GM23338 (cell line): Measurements from ENCODE around the gene ADIG. TPM values are rescaled to one million over a fixed set of nuclear protein-coding genes. Genes with fewer than 3 reads are reported as not detected.
A peak's percentile ranks its signal among the peaks of the same experiment; 100 is the strongest.

Experiments used
- ATAC-seq: fragments of 200-7000 bp; cut with Tn5 transposase; 3 replicates; pipeline ENCODE4 v1.9.1; 2020
- DNase-seq: peaks from one replicate; pipeline ENCODE4 v3.0.0-alpha.2; 2015; ENCODE audit warnings: low spot score
- H2AFZ ChIP-seq: fragments of 200-600 bp; sonication (generic); 2 replicates; pipeline ENCODE4 v1.8.0; 2016; ENCODE audit warnings: antibody characterized with exemption, mild to moderate bottlenecking, moderate library complexity
- H3F3A ChIP-seq: fragments of 200-600 bp; sonication (generic); replicated peaks from 2 replicates; pipeline ENCODE4 v1.8.0; 2017; ENCODE audit warnings: antibody characterized with exemption, mixed run types, low read depth
- H3K27ac ChIP-seq: fragments of 200-600 bp; sonication (generic); 2 replicates; pipeline ENCODE4 v1.6.1; 2016; ENCODE audit warnings: low read depth
- H3K27me3 ChIP-seq: fragments of 200-600 bp; sonication (generic); 2 replicates; pipeline ENCODE4 v1.8.0; 2016; ENCODE audit warnings: mild to moderate bottlenecking, mixed run types, moderate library complexity; ENCODE audit not compliant: insufficient read depth
- H3K36me3 ChIP-seq: fragments of 200-600 bp; sonication (generic); 2 replicates; pipeline ENCODE4 v1.8.0; 2016; ENCODE audit warnings: mild to moderate bottlenecking; ENCODE audit not compliant: insufficient read depth
- H3K4me1 ChIP-seq: fragments of 200-600 bp; sonication (generic); 2 replicates; pipeline ENCODE4 v1.8.0; 2016; ENCODE audit warnings: mild to moderate bottlenecking, moderate library complexity; ENCODE audit not compliant: insufficient read depth
- H3K4me2 ChIP-seq: fragments of 200-600 bp; sonication (generic); 2 replicates; pipeline ENCODE4 v1.7.1; 2017; ENCODE audit warnings: mixed run types
- H3K4me3 ChIP-seq: fragments of 200-600 bp; sonication (generic); 2 replicates; pipeline ENCODE4 v1.6.1; 2016; ENCODE audit warnings: mixed run types
- H3K79me2 ChIP-seq: fragments of 200-600 bp; sonication (generic); replicated peaks from 2 replicates; pipeline ENCODE4 v1.8.0; 2017; ENCODE audit warnings: mild to moderate bottlenecking; ENCODE audit not compliant: insufficient read depth
- H3K9me2 ChIP-seq: fragments of 200-600 bp; sonication (generic); 2 replicates; pipeline ENCODE4 v1.8.0; 2017; ENCODE audit not compliant: insufficient read depth
- H4K20me1 ChIP-seq: fragments of 200-600 bp; sonication (generic); replicated peaks from 2 replicates; pipeline ENCODE4 v1.8.0; 2017; ENCODE audit warnings: mild to moderate bottlenecking; ENCODE audit not compliant: insufficient read depth
- H3K27ac Mint-ChIP-seq: 2 replicates; pipeline ENCODE4 v1.8.0; 2020; ENCODE audit warnings: inconsistent platforms, mild to moderate bottlenecking, moderate library complexity, mixed read lengths
- H3K27me3 Mint-ChIP-seq: 3 replicates; pipeline ENCODE4 v1.8.0; 2022; ENCODE audit warnings: low read depth, mild to moderate bottlenecking, moderate library complexity, mixed read lengths, inconsistent platforms; ENCODE audit not compliant: insufficient read depth, poor library complexity
- H3K36me3 Mint-ChIP-seq: 3 replicates; pipeline ENCODE4 v1.8.0; 2021; ENCODE audit warnings: low read depth, mild to moderate bottlenecking, inconsistent platforms, moderate library complexity, mixed read lengths
- H3K4me1 Mint-ChIP-seq: 3 replicates; pipeline ENCODE4 v1.8.0; 2020; ENCODE audit warnings: mild to moderate bottlenecking, inconsistent platforms, mixed read lengths
- H3K4me3 Mint-ChIP-seq: 3 replicates; pipeline ENCODE4 v1.8.0; 2021; ENCODE audit warnings: moderate library complexity, mild to moderate bottlenecking, inconsistent platforms, mixed read lengths
- H3K9me3 Mint-ChIP-seq: 3 replicates; pipeline ENCODE4 v1.8.0; 2020; ENCODE audit warnings: moderate library complexity, mild to moderate bottlenecking, inconsistent platforms, mixed read lengths
- CREB1 ChIP-seq: fragments of 250-450 bp; sonication (Bioruptor Pico); IDR thresholded peaks from 2 replicates; pipeline ENCODE4 v1.5.0; 2020; ENCODE audit warnings: low read depth, mild to moderate bottlenecking, moderate library complexity
- EZH2 ChIP-seq: fragments of 200-600 bp; sonication (generic); IDR thresholded peaks from one replicate; pipeline ENCODE4 v1.8.0; 2017; ENCODE audit warnings: antibody characterized with exemption, mild to moderate bottlenecking, low read depth; ENCODE audit not compliant: unreplicated experiment
- EZH2phosphoT487 ChIP-seq: fragments of 200-600 bp; sonication (generic); IDR thresholded peaks from one replicate; pipeline ENCODE4 v1.8.1; 2018; ENCODE audit warnings: antibody characterized with exemption; ENCODE audit not compliant: unreplicated experiment
- JUNB ChIP-seq: IDR thresholded peaks from one replicate; pipeline ENCODE4 v1.6.1; 2016; ENCODE audit warnings: antibody characterized with exemption; ENCODE audit not compliant: unreplicated experiment
- NANOG ChIP-seq: IDR thresholded peaks from 2 replicates; pipeline ENCODE4 v1.6.1; 2016; ENCODE audit warnings: antibody characterized with exemption, borderline replicate concordance
- POLR2AphosphoS5 ChIP-seq: IDR thresholded peaks from 2 replicates; pipeline ENCODE4 v1.6.1; 2016; ENCODE audit warnings: antibody characterized with exemption, low read depth
- STAT1 ChIP-seq: IDR thresholded peaks from one replicate; pipeline ENCODE4 v1.6.1; 2016; ENCODE audit warnings: antibody characterized with exemption; ENCODE audit not compliant: unreplicated experiment
- ZNF114 ChIP-seq: fragments of 250-450 bp; sonication (Bioruptor Pico); IDR thresholded peaks from 2 replicates; pipeline ENCODE4 v1.5.0; 2020; ENCODE audit warnings: mild to moderate bottlenecking, moderate library complexity
- ZNF331 ChIP-seq: fragments of 250-450 bp; sonication (Bioruptor Pico); IDR thresholded peaks from 2 replicates; pipeline ENCODE4 v1.5.0; 2020; ENCODE audit warnings: low read depth, mild to moderate bottlenecking, moderate library complexity
- long read RNA-seq: library from polyadenylated mRNA; unstranded; transcript quantifications from one replicate; pipeline ENCODE4 v2.0.0, GENCODE V29; 2020; ENCODE audit not compliant: unreplicated experiment
- polyA plus RNA-seq: library from polyadenylated mRNA; unstranded; fragments of >200 nt; fragmentation: Nextera tagmentation; extraction: Ambion mirVana; gene quantifications from 2 replicates; pipeline ENCODE4 v1.2.1, GENCODE V29; 2016
- total RNA-seq: library from RNA; depleted of rRNA; stranded (reverse); fragments of >200 nt; shearing (Covaris generic); gene quantifications from 2 replicates; pipeline ENCODE4 v1.2.3, GENCODE V29; 2014; rRNA removed
- TF ChIP-seq, protein P1 (sequence below): fragments of 250-450 bp; sonication (Bioruptor Pico); IDR thresholded peaks from 2 replicates; pipeline ENCODE4 v1.5.0; 2020; ENCODE audit warnings: mild to moderate bottlenecking, moderate library complexity
- TF ChIP-seq, protein P2 (sequence below): IDR thresholded peaks from one replicate; pipeline ENCODE4 v1.6.1; 2018; ENCODE audit warnings: antibody characterized with exemption; ENCODE audit not compliant: unreplicated experiment
- TF ChIP-seq, protein P3 (sequence below): IDR thresholded peaks from 2 replicates; pipeline ENCODE4 v1.6.1; 2016; ENCODE audit warnings: antibody characterized with exemption
- TF ChIP-seq, protein P4 (sequence below), 2 experiments: fragments of 200-600 bp in 1 of 2; sonication (generic) in 1 of 2; conservative IDR thresholded peaks; 2 replicates each; pipeline versions ENCODE4 v1.5.1 to v1.6.1; 2016 to 2017; ENCODE audit warnings: antibody characterized with exemption in 2 of 2, low read depth in 2 of 2, mild to moderate bottlenecking in 2 of 2, moderate library complexity in 1 of 2

Gene ADIG
- not detected in 2 replicates for total RNA-seq
- polyA plus RNA-seq = not detected in 2 replicates
- long read RNA-seq = 0 reads

DNA sequence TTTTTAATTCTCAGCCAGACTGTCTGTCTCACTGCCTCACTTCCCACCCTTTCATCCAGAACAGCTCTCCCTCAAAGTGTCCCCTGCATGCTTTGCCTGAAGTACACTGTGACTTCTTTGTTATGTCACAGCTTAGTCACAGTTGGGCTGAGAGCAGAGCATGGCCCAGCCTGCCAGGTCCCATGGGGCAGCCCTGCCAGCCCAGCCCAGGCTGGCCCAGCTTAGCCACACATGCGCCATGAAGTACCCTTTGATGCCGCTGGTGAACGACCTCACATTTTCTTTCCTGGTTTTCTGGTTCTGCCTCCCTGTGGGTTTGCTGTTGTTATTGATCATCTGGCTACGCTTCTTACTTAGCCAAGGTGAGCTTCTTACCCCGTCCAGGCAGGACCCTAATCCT lies at the start of gene ADIG:
ADIG (plus strand) TSS at position 185 of the 400 bp plus-strand sequence; CDS start at position 239, 54 bp downstream.
- Mint-ChIP-seq H3K27ac (0 out of 2 replicates have a peak within 1 kb of the TSS, but pooled peaks have one; percentile 5), H3K27me3 (peaks cover 8% of the 10 kb centered on the region), H3K4me3 (no peak within 1 kb of the TSS), H3K36me3 (no peaks in the 10 kb centered on the region; the same call in 2 of the 3 replicates), H3K4me1 (peaks cover 20% of the 10 kb centered on the region), H3K9me3 (no peaks in the 10 kb centered on the region)
- Histone ChIP-seq H3K4me2 (no peak within 1 kb of the TSS), H2AFZ (no peak within 1 kb of the TSS), H3K9me2 (no peaks in the 10 kb centered on the region), H3F3A (no peaks in the 10 kb centered on the region), H3K27me3 (no peaks in the 10 kb centered on the region), H3K4me3 (no peak within 1 kb of the TSS), H3K79me2 (no peaks in the 10 kb centered on the region), H3K4me1 (no peaks in the 10 kb centered on the region), H4K20me1 (peaks cover 3% of the 10 kb centered on the region; the same call in 1 of the 2 replicates), H3K36me3 (peaks cover 4% of the 10 kb centered on the region; the same call in 1 of the 2 replicates), H3K27ac (no peak within 1 kb of the TSS)
- no peak for DNase-seq
- TF ChIP-seq EZH2 (no peak), JUNB (no peak), POLR2AphosphoS5 (no peak), ZNF331 (CRISPR knock-in tag) (no peak), EZH2phosphoT487 (no peak), STAT1 (no peak), NANOG (no peak), ZNF114 (CRISPR knock-in tag) (no peak), CREB1 (CRISPR knock-in tag) (no peak)
- TF ChIP-seq, protein P1, sequence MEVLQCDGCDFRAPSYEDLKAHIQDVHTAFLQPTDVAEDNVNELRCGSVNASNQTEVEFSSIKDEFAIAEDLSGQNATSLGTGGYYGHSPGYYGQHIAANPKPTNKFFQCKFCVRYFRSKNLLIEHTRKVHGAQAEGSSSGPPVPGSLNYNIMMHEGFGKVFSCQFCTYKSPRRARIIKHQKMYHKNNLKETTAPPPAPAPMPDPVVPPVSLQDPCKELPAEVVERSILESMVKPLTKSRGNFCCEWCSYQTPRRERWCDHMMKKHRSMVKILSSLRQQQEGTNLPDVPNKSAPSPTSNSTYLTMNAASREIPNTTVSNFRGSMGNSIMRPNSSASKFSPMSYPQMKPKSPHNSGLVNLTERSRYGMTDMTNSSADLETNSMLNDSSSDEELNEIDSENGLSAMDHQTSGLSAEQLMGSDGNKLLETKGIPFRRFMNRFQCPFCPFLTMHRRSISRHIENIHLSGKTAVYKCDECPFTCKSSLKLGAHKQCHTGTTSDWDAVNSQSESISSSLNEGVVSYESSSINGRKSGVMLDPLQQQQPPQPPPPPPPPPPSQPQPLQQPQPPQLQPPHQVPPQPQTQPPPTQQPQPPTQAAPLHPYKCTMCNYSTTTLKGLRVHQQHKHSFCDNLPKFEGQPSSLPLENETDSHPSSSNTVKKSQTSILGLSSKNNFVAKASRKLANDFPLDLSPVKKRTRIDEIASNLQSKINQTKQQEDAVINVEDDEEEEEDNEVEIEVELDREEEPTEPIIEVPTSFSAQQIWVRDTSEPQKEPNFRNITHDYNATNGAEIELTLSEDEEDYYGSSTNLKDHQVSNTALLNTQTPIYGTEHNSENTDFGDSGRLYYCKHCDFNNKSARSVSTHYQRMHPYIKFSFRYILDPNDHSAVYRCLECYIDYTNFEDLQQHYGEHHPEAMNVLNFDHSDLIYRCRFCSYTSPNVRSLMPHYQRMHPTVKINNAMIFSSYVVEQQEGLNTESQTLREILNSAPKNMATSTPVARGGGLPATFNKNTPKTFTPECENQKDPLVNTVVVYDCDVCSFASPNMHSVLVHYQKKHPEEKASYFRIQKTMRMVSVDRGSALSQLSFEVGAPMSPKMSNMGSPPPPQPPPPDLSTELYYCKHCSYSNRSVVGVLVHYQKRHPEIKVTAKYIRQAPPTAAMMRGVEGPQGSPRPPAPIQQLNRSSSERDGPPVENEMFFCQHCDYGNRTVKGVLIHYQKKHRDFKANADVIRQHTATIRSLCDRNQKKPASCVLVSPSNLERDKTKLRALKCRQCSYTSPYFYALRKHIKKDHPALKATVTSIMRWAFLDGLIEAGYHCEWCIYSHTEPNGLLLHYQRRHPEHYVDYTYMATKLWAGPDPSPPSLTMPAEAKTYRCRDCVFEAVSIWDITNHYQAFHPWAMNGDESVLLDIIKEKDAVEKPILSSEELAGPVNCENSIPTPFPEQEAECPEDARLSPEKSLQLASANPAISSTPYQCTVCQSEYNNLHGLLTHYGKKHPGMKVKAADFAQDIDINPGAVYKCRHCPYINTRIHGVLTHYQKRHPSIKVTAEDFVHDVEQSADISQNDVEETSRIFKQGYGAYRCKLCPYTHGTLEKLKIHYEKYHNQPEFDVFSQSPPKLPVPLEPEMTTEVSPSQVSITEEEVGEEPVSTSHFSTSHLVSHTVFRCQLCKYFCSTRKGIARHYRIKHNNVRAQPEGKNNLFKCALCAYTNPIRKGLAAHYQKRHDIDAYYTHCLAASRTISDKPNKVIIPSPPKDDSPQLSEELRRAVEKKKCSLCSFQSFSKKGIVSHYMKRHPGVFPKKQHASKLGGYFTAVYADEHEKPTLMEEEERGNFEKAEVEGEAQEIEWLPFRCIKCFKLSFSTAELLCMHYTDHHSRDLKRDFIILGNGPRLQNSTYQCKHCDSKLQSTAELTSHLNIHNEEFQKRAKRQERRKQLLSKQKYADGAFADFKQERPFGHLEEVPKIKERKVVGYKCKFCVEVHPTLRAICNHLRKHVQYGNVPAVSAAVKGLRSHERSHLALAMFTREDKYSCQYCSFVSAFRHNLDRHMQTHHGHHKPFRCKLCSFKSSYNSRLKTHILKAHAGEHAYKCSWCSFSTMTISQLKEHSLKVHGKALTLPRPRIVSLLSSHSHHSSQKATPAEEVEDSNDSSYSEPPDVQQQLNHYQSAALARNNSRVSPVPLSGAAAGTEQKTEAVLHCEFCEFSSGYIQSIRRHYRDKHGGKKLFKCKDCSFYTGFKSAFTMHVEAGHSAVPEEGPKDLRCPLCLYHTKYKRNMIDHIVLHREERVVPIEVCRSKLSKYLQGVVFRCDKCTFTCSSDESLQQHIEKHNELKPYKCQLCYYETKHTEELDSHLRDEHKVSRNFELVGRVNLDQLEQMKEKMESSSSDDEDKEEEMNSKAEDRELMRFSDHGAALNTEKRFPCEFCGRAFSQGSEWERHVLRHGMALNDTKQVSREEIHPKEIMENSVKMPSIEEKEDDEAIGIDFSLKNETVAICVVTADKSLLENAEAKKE (CRISPR knock-in tag) = no peak
- TF ChIP-seq, protein P2, sequence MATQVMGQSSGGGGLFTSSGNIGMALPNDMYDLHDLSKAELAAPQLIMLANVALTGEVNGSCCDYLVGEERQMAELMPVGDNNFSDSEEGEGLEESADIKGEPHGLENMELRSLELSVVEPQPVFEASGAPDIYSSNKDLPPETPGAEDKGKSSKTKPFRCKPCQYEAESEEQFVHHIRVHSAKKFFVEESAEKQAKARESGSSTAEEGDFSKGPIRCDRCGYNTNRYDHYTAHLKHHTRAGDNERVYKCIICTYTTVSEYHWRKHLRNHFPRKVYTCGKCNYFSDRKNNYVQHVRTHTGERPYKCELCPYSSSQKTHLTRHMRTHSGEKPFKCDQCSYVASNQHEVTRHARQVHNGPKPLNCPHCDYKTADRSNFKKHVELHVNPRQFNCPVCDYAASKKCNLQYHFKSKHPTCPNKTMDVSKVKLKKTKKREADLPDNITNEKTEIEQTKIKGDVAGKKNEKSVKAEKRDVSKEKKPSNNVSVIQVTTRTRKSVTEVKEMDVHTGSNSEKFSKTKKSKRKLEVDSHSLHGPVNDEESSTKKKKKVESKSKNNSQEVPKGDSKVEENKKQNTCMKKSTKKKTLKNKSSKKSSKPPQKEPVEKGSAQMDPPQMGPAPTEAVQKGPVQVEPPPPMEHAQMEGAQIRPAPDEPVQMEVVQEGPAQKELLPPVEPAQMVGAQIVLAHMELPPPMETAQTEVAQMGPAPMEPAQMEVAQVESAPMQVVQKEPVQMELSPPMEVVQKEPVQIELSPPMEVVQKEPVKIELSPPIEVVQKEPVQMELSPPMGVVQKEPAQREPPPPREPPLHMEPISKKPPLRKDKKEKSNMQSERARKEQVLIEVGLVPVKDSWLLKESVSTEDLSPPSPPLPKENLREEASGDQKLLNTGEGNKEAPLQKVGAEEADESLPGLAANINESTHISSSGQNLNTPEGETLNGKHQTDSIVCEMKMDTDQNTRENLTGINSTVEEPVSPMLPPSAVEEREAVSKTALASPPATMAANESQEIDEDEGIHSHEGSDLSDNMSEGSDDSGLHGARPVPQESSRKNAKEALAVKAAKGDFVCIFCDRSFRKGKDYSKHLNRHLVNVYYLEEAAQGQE = no peak
- TF ChIP-seq, protein P3, sequence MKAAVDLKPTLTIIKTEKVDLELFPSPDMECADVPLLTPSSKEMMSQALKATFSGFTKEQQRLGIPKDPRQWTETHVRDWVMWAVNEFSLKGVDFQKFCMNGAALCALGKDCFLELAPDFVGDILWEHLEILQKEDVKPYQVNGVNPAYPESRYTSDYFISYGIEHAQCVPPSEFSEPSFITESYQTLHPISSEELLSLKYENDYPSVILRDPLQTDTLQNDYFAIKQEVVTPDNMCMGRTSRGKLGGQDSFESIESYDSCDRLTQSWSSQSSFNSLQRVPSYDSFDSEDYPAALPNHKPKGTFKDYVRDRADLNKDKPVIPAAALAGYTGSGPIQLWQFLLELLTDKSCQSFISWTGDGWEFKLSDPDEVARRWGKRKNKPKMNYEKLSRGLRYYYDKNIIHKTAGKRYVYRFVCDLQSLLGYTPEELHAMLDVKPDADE = no peak
- TF ChIP-seq, protein P4, sequence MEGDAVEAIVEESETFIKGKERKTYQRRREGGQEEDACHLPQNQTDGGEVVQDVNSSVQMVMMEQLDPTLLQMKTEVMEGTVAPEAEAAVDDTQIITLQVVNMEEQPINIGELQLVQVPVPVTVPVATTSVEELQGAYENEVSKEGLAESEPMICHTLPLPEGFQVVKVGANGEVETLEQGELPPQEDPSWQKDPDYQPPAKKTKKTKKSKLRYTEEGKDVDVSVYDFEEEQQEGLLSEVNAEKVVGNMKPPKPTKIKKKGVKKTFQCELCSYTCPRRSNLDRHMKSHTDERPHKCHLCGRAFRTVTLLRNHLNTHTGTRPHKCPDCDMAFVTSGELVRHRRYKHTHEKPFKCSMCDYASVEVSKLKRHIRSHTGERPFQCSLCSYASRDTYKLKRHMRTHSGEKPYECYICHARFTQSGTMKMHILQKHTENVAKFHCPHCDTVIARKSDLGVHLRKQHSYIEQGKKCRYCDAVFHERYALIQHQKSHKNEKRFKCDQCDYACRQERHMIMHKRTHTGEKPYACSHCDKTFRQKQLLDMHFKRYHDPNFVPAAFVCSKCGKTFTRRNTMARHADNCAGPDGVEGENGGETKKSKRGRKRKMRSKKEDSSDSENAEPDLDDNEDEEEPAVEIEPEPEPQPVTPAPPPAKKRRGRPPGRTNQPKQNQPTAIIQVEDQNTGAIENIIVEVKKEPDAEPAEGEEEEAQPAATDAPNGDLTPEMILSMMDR (conservative IDR thresholded peaks at IDR 0.05; ENCODE audit: low read depth in 2 of 2) = no peak
- peak; percentile 27 for ATAC-seq
